HG03196 (cell line): ENCODE data around the gene PRRT1.
"Not testable (repeated sequence)": the region's sequence is repeated elsewhere in the genome, so short reads cannot be mapped to it uniquely, and the experiment has no call there.

Experiments
- ATAC-seq: cut with Tn5 transposase; IDR thresholded peaks from one replicate; pipeline ENCODE4 v1.9.1; 2021; ENCODE audit not compliant: unreplicated experiment

The PRRT1 gene

DNA sequence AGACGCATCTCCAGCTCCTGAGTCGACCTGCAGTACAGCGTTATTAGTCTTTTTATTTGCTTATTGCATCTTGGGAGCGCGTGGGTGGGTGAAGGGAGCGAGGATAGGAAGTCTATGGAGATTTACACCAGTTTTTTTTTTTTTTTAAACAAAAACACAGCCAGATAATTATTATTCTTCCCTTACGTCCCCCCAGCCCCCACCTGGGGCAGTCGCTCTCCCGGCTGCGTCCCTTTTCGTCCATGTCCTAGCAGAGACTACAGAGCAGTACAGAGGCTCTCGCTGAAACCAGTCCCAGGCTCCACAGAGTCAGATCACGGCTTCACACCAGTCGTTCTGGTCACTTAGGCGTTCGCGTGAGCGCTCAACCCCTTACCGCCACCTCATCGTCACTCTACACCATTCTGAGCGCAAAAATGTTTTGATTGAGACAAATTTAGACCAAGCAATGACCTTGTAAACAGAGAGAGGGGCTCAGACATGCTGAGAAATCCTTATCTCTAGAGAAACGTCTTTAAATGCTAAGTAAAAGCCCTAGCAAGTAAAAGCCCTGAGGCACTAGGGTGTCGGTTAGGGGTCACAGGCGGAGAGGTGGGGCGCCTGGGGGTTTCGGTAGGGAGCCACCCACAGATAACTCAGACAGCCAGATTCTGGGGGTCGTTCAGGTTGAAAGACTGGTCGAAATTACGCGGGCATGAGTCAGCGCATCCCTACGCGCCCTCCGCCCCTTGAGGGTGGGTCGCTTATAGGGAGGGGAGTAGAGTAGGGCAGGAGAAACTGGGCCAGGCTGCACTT is 1.2 kb upstream of the PRRT1 start:
- ATAC-seq, result no peak

DNA sequence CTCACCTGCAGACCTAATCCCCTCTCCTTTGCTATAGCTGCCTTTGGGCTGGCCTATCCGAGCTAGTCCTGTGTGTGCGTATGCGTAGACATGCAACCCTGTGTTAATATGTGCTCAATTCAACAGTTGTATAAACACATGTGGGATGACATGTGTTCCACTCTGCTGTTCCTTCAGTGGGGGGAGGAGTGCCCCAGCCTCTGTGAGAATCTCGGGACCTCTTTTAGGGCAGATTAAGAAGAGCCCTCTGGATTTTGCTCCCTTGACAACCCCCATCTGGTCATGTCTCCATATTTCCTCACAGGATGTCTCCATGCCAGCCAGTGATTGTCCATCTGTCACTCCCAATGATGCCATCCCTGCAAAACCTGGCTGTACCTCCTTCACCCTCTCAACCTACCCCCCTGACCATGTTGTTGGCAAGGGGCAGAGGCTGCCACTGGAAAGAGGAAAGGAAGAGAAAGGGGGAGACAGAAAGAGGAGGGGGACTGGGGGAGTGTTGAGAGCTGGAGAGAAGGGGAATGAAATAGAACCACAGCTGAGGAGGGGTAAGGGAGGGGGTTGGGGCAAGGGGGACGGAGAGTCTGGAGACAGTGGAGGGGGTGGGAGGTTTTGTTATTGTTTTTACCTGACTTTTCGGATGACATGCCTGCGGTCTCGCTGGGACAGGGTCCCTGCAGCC is 417 bp downstream of the PRRT1 start:
- ATAC-seq, result no peak

GRCh38 chr6:32149932-32150870 is 1.5 kb downstream of the PRRT1 start:
- ATAC-seq, result no peak

GRCh38 chr6:32149092-32149755 is 2.5 kb downstream of the PRRT1 start:
- ATAC-seq, result no peak

GRCh38 chr6:32148289-32149091 is 3.2 kb downstream of the PRRT1 start:
- ATAC-seq, result no peak

DNA sequence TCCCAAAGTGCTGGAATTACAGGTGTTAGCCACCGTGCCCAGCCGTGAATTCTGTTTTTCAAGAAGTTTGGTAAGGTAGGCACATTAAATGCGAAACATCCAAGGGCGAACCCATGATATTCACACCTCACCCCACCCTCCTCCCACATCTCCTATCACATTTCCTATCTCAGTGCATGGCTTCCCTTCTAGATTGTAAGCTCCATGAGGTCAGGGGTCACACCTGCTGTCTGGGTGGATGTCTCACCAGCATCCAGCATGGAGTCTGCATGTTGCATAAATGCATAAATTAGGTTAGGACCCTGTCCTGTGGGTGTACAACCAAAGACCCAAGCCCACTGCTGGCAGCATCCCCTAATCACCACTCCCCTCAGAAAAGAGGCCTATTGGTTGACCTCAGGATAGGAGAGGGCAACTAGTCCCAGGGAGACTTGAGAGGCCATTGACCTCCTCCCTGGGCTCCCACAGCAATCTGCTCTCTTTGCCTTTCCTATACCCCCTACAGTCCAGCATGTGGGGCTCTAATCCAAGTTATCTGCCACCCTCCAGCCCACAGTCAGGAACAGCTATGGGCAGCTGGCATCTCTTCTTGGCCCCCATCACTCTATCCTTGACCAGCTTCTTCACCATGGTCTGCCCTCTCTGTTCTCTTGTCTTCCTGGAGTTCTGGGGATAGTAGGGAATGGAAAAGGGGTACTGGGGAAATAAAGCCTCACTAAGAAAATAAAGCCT is 4.2 kb downstream of the PRRT1 start:
- no peak for ATAC-seq

GRCh38 chr6:32146687-32147086 is 5.1 kb downstream of the PRRT1 start:
- ATAC-seq, result no peak

DNA sequence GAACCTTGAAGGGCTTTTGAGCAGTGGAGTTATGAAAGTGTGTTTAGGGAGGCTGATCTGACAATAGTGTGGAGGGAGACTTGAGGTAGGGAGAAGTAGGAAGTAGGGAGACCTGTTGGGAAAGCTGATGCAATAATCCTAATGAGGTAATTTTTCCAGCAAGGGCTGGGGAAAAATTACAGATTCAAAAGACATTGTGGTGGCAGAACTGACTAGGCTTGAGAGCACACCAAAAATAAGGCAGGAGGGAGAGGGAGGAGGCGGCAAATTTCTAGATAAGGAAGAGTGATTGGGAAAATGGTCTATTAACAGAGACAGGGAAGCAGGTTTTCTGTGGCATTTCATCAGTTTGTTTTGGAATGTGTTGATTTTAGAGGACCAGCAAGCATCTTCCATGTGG is 5.5 kb downstream of the PRRT1 start:
- ATAC-seq, result no peak

GRCh38 chr6:32144238-32144637 is 7.5 kb downstream of the PRRT1 start:
- ATAC-seq, result not testable (repeated sequence)

- no peak for ATAC-seq
These were observed 11.2 kb downstream of the PRRT1 start for GRCh38 chr6:32140420-32141046.

GRCh38 chr6:32139590-32139989 is 12.1 kb downstream of the PRRT1 start:
- no peak for ATAC-seq

GRCh38 chr6:32137454-32137853 is 14.3 kb downstream of the PRRT1 start:
- no peak for ATAC-seq

GRCh38 chr6:32133786-32134185 is 18.0 kb downstream of the PRRT1 start:
- ATAC-seq, result no peak

DNA sequence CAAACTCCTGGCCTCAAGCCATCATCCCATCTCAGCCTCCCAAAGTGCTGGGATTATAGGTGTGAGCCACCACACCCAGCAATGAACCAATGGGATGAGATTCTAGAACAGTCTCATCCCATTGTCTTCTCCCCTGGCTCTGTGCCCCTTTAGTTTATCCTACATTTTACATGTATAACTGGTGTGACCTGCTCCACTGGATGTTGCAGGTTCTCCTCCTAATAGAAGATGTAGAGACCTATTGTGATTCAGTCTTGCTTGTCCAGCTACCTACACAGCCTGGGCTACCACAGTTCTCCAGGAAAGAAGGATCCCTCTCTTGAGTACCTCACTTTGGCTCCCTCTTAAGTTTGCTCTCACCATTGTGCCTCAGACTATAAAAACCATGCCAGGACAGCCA is 19.6 kb downstream of the PRRT1 start:
- ATAC-seq, result no peak

DNA sequence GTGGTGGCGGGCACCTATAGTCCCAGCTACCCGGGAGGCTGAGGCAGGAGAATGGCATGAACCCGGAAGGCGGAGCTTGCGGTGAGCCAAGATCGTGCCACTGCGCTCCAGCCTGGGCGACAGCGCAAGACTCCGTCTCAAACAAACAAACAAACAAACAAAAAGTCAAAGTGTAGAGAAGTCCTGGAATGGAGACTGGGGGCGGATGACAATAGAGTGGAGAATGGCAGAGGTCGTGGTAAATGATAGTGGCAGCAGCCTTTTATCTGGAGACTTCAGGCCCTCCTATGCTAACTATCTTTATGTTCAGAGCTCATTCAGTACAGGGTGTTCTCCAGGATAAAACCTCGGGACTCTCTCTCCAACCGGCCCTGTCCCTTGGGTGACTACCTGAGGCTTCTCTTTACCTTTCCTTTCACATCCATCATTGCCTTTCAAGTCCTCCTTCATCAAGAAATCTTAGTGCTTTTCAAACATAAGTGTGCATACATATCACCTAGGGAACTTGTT is 20.2 kb downstream of the PRRT1 start:
- ATAC-seq, result no peak

DNA sequence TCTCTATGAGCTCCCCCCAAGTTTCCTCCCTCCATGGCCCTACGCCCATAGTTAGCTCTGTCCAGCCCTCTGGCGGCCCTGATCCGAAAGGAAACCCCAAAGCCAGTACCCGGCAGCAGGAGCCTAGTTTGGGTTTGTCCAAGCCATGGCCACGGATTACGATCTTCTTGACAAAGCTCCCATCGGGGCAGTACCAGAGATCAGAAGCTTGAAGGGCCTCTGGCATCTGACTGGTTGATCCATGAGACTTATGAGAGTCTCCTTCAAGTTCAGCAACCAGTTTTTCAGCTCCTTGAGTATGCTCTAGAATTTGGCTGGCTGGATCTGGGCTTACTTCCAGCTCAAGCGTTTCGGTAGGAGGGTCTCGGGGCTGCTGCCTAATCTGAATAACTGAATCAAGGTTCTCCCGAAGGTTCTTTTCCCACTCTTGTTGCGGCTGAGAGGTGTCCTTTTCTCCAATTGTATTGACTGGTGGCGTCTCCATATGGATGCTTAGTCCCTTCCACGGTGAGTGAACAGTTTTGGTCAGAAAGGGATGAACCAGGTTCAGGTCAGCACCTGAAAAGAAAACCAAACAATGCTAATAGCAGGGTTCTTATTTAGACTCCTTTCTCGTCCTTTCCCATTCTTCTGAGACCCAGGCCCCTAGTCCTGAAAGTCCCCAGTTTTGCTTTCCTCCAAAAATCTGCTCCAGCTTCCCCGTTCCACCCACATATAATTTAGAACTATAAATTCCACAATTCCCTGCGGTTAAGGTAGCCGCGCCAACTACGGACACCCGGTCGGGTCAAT is 22.2 kb downstream of the PRRT1 start:
- no peak for ATAC-seq

GRCh38 chr6:32128751-32129296 is 22.9 kb downstream of the PRRT1 start:
- ATAC-seq, result no peak
